Smooth muscle cell (in vitro differentiated cells): ENCODE data around the gene MX1. TPM values are rescaled to one million over a fixed set of nuclear protein-coding genes. Genes with fewer than 3 reads are reported as not detected.

ENCODE experiments used
- DNase-seq: peaks from one replicate; lab custom pipeline; 2025; ENCODE audit not compliant: unreplicated experiment; lab: John Stamatoyannopoulos, UW
- H2AFZ ChIP-seq: fragments of 200-600 bp; sonication (generic); 2 replicates; pipeline ENCODE4 v1.6.0; 2016; ENCODE audit warnings: antibody characterized with exemption, low read depth, mild to moderate bottlenecking
- H3F3A ChIP-seq: fragments of 200-600 bp; sonication (generic); 2 replicates; pipeline ENCODE4 v1.6.0; 2017; ENCODE audit warnings: antibody characterized with exemption, low read depth
- H3K27ac ChIP-seq: fragments of 200-600 bp; sonication (generic); 2 replicates; pipeline ENCODE4 v1.5.1; 2016; ENCODE audit warnings: low read depth, mild to moderate bottlenecking
- H3K27me3 ChIP-seq: fragments of 200-600 bp; sonication (generic); 2 replicates; pipeline ENCODE4 v1.6.1; 2016; ENCODE audit warnings: low read depth, mild to moderate bottlenecking
- H3K36me3 ChIP-seq: fragments of 200-600 bp; sonication (generic); 2 replicates; pipeline ENCODE4 v1.5.1; 2016; ENCODE audit warnings: low read depth
- H3K4me1 ChIP-seq: fragments of 200-600 bp; sonication (generic); 2 replicates; pipeline ENCODE4 v1.5.1; 2016; ENCODE audit warnings: low read depth
- H3K4me2 ChIP-seq: fragments of 200-600 bp; sonication (generic); 2 replicates; pipeline ENCODE4 v1.6.0; 2016; ENCODE audit warnings: mild to moderate bottlenecking
- H3K4me3 ChIP-seq: fragments of 200-600 bp; sonication (generic); 2 replicates; pipeline ENCODE4 v1.5.1; 2016; ENCODE audit warnings: mild to moderate bottlenecking
- H3K79me2 ChIP-seq: fragments of 200-600 bp; sonication (generic); 2 replicates; pipeline ENCODE4 v1.6.0; 2016; ENCODE audit warnings: low read depth, mild to moderate bottlenecking
- H3K9ac ChIP-seq: fragments of 200-600 bp; sonication (generic); 2 replicates; pipeline ENCODE4 v1.6.0; 2016; ENCODE audit warnings: low read depth
- H3K9me3 ChIP-seq: fragments of 200-600 bp; sonication (generic); replicated peaks from 2 replicates; pipeline ENCODE4 v1.5.1; 2016; ENCODE audit warnings: low read depth
- H4K20me1 ChIP-seq: fragments of 200-600 bp; sonication (generic); 2 replicates; pipeline ENCODE4 v1.6.0; 2016; ENCODE audit warnings: low read depth
- CTCF ChIP-seq: fragments of 200-600 bp; sonication (generic); IDR thresholded peaks from 2 replicates; pipeline ENCODE4 v1.5.1; 2017; ENCODE audit warnings: borderline replicate concordance, mild to moderate bottlenecking, antibody characterized with exemption; ENCODE audit not compliant: insufficient read depth, poor library complexity, severe bottlenecking
- WGBS: methylation state at CpG from one replicate; pipeline ENCODE4 v1.1.7; 2016; ENCODE audit warnings: low lambda C conversion rate; 5-methylcytosine and 5-hydroxymethylcytosine counted together
- polyA plus RNA-seq: library from polyadenylated mRNA; unstranded; fragments of >200 nt; fragmentation: Nextera tagmentation; extraction: Ambion mirVana; gene quantifications from 2 replicates; pipeline ENCODE4 v1.2.1, GENCODE V29; 2016
- total RNA-seq: library from RNA; depleted of rRNA; stranded (reverse); fragments of >200 nt; gene quantifications from 2 replicates; pipeline ENCODE4 v1.2.3, GENCODE V29; 2014

The MX1 gene
- total and polyA plus RNA-seq, 2 experiments from 2014 or later: 1.3 to 3.5 TPM

- H3K36me3 ChIP-seq: no peaks in the 10 kb centered on the region
- 75% methylated on average over 6 of the region's 6 CpGs for WGBS
- peaks cover 16% of the 10 kb centered on the region for H3K27me3 ChIP-seq
- H3K9me3 ChIP-seq: no peaks in the 10 kb centered on the region
- no peak for TF ChIP-seq CTCF
- H3K4me1 ChIP-seq: no peaks in the 10 kb centered on the region
- H3K4me3 ChIP-seq: no peak overlapping the region
- DNase-seq: no peak
- no peak overlapping the region for H2AFZ ChIP-seq
- no peak overlapping the region for H3K4me2 ChIP-seq
- no peak overlapping the region for H3K27ac ChIP-seq
- no peaks in the 10 kb centered on the region for H3K79me2 ChIP-seq
- H3F3A ChIP-seq: no peaks in the 10 kb centered on the region
- H4K20me1 ChIP-seq: no peaks in the 10 kb centered on the region
- H3K9ac ChIP-seq: no peak overlapping the region
Measured at GRCh38 chr21:41497008-41497407, 71.0 kb downstream of the MX1 start.

- no peak overlapping the region for H3K27ac ChIP-seq
- no peak for DNase-seq
Measured at GRCh38 chr21:41497788-41498187, 71.7 kb downstream of the MX1 start.

DNA sequence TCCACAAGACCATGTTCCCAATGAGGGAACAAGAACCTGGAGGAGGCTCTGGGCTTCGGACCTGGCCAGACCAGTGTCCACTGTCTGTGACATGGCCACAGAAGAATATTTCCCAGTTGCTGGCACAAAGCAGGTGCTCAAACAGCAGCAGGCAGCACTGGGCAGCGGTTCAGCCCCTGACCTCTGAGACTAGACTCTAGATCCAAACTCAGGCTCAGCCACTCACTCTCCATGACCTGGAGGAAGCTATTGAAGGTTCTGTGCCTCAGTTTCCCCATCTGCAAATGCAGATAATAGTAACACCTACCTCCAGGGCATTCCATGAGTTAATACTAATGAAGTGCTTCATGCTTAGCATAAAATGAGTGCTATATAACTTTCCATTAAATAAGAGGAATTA lies 73.9 kb downstream of the MX1 start:
- Histone ChIP-seq H3K4me2 (no peak overlapping the region), H3K27me3 (peaks cover 43% of the 10 kb centered on the region), H4K20me1 (no peaks in the 10 kb centered on the region), H3K4me3 (no peak overlapping the region), H3K9me3 (no peaks in the 10 kb centered on the region), H3F3A (no peaks in the 10 kb centered on the region), H3K79me2 (no peaks in the 10 kb centered on the region), H3K27ac (no peak overlapping the region), H3K36me3 (no peaks in the 10 kb centered on the region), H3K9ac (no peak overlapping the region), H3K4me1 (no peaks in the 10 kb centered on the region), H2AFZ (no peak overlapping the region)
- WGBS: 85% methylated on average over 2 of the region's 2 CpGs
- no peak for TF ChIP-seq CTCF
- DNase-seq: no peak

More at GRCh38 chr21:41497788-41498187, 71.7 kb downstream of the MX1 start:
- Histone ChIP-seq H2AFZ (no peak overlapping the region), H3K4me2 (no peak overlapping the region), H3K9ac (no peak overlapping the region), H3K9me3 (no peaks in the 10 kb centered on the region), H3K4me1 (no peaks in the 10 kb centered on the region), H3K79me2 (no peaks in the 10 kb centered on the region), H3K36me3 (no peaks in the 10 kb centered on the region), H3K27me3 (peaks cover 22% of the 10 kb centered on the region), H4K20me1 (no peaks in the 10 kb centered on the region), H3K4me3 (no peak overlapping the region), H3F3A (no peaks in the 10 kb centered on the region)
- 85% methylated on average over 8 of the region's 8 CpGs for WGBS
- no peak for TF ChIP-seq CTCF

DNA sequence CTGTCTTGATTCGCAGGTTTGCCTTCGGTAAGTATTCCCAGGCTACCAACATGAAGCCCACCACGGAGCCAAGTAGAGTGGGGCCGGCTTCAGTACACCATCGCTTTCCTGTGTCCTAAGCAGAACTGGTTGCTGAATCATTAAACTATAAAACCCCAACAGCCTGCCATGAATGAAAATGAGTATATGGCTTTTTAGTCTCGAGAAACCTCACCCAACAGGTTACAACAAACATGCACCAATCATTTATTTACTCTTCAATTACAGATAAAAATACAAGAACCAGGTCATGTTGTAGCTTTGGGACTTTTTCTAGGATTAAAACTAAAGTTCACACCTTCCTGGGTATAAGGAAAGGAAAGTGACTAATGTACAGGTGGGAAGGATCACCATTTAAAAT lies 74.3 kb downstream of the MX1 start:
- no peak for TF ChIP-seq CTCF
- no peak overlapping the region for H3K4me2 ChIP-seq
- H3K27ac ChIP-seq: no peak overlapping the region
- WGBS: 86% methylated on average over 6 of the region's 6 CpGs
- DNase-seq: no peak
- no peak overlapping the region for H2AFZ ChIP-seq
- no peaks in the 10 kb centered on the region for H3K36me3 ChIP-seq
- H4K20me1 ChIP-seq: no peaks in the 10 kb centered on the region
- no peaks in the 10 kb centered on the region for H3K4me1 ChIP-seq
- no peak overlapping the region for H3K9ac ChIP-seq
- no peaks in the 10 kb centered on the region for H3K9me3 ChIP-seq
- no peaks in the 10 kb centered on the region for H3K79me2 ChIP-seq
- H3K27me3 ChIP-seq: peaks cover 47% of the 10 kb centered on the region
- H3K4me3 ChIP-seq: no peak overlapping the region
- no peaks in the 10 kb centered on the region for H3F3A ChIP-seq
